Measurements from ENCODE around the gene LRRC15.

- TF ChIP-seq CTCF (conservative IDR thresholded peaks at IDR 0.05; ENCODE audit: low read depth, low read length) (no peak), EZH2phosphoT487 (IDR thresholded peaks at IDR 0.05; ENCODE audit: borderline replicate concordance, low read length) (no peak)
Observed at GRCh38 chr3:194324823-194325327, 44.7 kb downstream of the LRRC15 start.

Measured in PC-3 (cell line).